HS-5 (cell line): Measurements from ENCODE around the gene NELL2.
"Not testable (repeated sequence)": the region's sequence is repeated elsewhere in the genome, so short reads cannot be mapped to it uniquely, and the experiment has no call there.

ENCODE experiments used
- DNase-seq: peaks from one replicate; pipeline ENCODE4 v3.0.0-alpha.2; 2012; ENCODE audit warnings: low read depth

The NELL2 gene

DNA sequence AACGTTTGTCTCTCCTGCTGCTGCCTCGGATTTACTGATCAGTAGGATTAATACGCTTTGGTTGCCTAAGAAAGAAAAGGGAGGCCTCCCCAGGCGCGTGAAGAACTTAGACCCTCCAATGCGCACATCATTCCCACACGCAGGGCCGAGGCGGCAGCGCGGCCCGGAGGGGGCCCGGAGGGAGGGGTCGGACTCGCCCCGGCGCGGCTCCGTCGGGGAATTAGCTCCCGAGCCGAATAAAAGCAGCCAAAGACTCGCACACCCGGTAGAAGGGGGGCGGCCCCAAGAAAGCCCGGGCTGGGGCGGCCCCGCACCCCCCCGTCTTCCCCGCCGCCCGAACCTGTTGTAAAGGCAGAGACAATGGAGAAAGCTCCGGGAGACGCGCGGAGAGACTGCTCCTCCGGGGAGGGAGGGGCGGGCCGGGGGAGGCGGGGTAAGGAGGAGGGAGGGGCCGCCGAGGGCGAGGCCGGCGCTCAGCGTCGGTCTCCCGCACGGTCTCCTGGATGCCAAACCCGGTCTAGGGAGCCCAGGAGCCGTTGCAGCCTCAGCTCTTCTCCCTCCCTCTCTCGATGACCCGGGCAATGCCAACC, at the start of gene NELL2:
Gene NELL2, minus strand, starts transcription at position 362 of the 590 bp plus-strand sequence. CDS start 446 bp downstream, outside the sequence.
- no peak for DNase-seq

DNA sequence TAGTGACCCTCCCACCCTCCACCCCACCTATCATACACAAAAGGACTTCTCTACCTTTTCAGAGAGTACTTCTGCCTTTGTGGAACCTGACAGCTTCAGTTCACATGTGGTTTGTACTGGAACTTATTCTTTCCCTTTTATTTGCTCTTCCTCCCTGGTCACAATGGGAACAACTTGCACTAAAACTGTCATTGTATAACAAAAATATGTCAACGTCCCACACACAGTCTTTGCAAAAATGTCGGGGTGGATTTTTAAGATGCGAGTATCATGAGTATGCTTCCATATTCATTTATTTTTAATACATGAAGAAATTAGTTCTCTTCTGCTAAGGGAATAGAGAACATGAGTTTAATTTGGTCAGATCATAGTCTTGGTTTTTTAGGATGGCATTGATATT, 45.6 kb upstream of the NELL2 start:
- no peak for DNase-seq

DNA sequence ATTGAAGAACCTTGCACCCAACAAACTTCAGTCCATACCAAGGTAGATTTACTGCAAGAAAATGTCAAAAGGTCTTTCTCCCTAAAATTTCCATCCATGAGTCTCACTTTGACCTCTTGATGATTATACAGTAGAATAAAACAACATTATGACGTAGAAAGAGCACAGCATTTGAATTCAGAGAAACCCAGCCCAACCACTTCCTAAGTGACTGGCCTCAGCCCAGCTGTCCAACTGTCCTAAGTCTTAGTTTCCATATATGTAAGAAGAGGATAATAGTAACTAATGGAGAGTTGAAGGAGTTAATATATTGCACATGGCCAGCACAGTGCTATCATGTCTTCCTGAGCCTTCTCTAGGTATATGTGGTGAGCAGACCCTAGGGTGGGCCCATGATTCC, 41.0 kb upstream of the NELL2 start:
- no peak for DNase-seq

DNA sequence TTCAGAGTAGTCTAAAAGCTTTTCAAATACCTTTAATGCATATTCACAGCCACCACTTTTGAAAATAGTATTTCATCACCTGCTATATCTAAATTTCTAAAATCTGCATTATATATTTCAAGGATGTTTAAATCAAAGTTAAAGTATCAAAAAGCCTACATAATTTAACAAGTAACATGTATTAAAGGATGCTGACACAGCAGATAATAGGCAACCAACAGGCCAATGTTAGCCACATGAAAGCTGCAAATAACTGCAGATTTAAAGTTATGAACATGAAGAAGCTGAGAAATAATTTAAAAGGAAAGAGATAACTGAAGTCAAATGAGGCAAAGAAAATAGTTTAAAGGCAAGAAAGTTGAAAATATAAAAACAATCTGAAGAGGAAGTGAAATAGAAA, 39.8 kb upstream of the NELL2 start:
- DNase-seq: no peak

DNA sequence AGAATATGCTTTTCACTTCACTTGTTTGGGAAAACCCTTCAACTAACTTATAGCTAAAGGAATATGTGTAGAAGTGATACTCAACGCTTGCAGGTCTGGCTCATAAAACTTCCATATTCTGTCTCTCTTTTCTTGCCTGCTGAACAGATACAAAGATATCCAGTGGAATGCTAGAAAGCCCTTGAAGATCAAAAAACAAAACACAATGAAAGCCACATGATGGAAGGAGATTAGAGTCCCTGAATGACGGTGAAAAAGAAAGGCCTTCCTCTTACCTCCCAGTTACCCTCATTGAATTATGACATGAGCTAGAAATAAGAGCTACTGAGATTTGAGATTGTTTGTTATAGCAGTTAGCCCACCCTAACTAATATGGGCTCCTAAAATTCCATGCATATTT, 28.2 kb upstream of the NELL2 start:
- DNase-seq: no peak

DNA sequence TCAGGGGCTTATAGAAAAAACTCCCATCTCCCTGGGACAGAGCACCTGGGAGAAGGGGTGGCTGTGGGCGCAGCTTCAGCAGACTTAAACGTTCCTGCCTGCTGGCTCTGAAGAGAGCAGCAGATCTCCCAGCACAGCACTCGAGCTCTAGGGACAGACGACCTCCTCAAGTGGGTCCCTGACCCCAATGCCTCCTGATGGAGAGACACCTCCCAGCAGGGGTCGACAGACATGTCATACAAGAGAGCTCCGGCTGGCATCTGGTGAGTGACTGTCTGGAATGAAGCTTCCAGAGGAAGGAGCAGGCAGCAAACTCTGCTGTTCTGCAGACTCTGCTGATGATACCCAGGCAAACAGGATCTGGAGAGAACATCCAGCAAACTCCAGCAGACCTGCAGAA, 22.0 kb upstream of the NELL2 start:
- not testable (repeated sequence) for DNase-seq

DNA sequence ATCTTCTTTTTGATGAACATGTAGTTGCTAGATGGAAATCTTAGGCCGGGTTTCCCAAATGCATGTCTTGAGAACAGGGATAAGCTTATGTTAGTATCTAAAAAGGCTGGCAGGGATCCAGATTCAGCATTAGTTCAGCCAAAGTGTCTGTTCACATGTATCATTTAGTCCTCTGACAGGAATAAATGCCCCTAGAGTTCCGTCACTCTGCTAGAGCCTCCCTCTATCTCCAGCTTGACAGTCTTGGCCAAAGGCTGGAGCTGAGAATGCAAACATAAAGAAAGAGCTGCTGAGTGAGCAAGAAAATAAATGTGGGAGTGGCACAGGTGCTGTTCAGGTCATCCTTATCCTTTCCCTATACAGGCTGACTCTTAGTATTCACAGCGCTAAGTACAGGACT, 13.8 kb upstream of the NELL2 start:
- DNase-seq: no peak

DNA sequence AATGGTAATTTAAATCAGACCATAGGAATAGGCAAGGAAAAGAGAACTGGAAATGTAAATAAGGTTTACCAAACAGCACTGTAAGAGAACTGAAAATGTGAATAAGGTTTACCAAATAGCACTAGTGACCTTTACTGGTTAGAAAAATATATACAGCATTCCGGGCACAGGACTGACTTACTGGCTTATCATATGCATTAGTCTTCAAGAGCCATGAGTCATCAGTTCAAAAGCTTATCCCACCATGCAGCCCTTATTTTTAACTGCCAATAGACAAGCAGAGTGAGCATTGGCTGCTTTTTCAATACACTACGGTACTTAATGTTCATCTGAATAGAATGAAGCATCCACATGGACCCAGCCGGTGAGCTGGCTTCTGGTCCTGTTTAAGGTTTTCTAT, 13.0 kb upstream of the NELL2 start:
- DNase-seq: no peak

DNA sequence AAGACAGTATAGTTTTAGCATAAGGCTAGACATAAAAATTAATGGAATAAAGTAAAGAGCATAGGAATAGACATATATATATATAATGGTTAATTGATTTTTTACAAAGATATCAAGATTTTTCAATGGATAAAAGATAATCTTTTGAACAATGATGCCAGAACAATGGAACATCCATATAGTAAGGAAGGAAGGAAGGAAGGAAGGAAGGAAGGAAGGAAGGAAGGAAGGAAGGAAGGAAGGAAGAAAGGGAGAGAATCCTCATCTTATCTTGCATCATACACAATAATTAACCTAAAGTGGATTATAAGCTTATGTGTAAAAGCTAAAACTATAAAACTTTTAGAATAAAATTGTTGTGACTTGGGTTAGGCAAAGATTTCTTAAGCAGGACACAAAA, 9.8 kb upstream of the NELL2 start:
- DNase-seq: no peak

DNA sequence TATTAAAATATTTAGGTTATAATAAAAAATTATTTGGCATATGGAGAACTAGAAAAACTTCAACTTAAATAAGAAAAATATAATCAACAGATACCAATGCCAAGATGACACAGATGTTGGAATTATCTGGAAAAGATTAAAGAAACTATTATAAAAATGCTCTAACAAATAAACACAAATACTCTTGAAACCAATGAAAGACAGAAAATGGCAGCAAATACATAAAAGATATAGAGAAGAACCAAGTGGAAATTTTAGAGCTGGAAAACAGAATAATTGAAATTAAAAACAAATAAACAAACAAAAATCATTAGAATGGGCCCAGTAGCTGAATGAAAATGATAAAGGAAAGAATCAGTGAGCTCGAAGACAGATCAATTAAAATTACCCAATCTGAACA, 5.1 kb upstream of the NELL2 start:
- DNase-seq: no peak

DNA sequence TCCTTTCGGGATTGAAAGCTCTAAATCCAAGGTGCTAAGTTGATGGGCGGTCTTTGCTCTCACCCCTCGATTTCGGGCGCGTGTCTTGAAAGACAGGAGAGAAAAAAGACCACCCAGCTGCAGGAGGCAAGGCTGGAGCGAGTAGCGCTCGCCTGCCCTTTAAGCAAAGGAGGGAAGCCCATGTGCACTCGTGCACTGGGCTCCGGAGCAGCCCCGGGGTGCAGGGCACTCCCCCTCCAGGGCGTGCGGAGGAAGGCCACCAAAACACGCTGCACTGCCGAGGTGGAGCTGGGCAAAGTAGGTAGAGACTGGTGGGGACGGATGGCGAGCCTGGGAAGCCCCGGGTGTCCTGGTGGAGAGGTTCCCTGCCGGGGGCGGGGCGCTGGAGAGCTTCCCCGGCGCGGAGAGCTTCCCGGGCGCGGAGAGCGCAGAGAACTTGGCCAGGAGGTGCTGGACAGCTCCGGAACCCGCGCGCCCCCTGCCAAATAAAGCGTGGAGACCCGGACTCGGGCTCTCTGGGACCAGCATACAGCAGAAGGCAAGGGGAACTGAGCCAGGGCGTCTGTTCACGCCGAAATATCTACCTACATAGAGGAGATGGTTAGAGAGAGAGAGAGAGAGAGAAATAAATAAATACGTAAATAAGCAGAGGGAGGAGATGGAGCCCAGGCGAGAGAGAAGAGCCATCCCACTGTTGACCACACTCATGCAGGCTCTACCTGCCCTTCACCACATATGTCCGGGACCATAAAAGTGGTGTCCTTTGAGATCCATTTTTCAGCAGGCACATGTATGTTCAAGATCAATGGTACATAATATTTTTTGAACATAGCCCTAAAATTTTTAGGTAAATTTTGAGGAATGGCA, 662 bp upstream of the NELL2 start:
- DNase-seq: no peak

DNA sequence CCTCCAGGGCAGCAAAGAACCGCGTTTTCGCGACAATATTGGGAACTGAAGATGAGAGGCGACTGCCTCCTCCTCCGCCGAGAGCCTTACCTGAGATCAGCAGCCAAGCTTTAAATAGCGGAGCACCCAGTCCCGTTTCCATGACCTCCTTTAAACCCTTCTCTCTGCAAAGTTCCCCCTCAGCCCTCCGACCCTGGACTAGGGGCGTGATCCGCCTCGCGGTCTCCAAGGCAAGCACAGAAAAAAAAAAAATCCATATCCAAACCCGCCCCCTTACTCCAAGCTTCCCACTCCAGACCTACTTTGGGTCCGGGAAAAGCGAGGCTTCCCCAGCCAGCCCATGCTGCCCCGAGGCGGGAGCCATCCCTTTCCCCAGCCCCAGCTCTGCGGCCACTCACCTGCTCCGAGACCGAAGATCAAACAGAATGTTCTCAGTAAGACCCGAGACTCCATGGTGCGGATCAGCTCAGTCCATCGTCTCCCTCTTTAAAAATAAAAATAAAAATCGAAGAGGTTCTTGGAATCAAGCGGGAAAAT, 630 bp downstream of the NELL2 start:
- no peak for DNase-seq

DNA sequence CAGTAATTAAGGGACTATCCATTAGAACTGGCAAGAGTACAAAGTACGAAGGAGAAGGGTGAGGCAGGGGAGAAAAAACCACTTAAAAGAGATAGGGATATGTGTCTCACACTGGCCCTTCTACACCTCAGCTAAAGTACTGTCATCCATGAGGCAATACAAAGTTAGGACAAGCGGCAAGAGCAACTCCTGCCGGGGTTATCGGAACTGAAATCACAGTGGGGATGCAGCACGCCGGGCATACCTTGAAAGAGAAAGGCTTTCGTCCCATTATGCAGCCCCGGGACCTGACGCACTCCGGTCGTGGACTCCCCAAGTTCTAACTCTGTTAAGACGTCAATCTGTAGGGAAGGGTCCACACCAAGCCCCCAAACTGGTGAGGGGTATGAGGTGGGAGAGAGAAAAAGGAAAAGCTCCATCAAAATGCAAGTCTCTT, 1.1 kb downstream of the NELL2 start:
- no peak for DNase-seq

DNA sequence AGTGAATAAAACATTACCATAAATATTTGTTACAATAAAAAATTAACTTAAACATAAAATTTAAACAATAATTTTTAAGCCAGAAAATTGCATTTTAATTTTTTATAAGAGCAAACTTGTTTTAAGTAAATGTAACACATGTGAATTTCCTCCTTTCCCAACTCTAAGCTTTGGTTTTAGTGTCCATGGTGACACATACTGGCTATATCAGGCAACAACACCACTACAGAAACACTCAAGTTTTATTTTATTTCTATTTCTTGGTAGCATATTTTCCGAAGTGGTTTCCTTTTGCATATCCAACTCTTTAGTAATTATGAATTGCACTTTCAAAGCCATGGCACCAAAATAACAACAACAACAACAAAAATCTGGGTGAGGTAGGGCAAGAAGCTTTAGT, 2.2 kb downstream of the NELL2 start:
- DNase-seq: no peak

DNA sequence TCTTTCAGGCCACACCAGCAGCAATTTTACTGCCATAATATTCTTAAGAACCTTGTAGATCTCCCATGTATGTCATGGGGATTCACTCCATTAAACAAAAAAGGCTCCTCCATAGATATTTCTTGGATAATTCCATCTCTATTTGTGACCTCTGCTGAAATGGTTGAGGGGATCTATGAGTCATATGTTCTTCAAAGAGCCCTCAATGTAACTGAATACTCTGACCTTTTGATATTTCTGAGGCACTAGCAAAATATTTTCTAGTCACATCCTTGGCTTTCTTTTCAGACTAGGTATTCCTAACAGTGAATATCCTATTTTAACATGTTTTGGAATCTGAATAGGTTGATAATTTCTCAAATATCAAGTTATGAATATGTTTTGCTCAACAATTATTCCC, 6.6 kb downstream of the NELL2 start:
- no peak for DNase-seq

DNA sequence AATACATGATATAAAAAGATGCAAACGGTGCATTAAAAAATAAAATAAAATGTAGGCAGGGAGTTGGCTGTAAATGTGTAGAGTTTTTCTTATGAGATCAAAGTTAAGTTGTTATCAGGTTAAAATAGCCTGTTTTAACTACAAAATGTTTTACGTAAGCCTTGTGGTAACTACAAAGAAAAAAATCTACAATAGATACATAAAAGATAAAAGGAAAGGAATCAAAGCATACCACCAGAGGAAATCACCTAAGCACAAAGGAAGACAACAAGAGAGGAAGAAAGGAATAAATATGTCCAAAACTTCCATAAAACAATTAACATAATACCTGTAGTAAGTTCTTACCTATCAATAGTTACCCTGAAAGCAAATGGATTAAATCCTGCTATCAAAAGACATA, 12.2 kb downstream of the NELL2 start:
- no peak for DNase-seq

DNA sequence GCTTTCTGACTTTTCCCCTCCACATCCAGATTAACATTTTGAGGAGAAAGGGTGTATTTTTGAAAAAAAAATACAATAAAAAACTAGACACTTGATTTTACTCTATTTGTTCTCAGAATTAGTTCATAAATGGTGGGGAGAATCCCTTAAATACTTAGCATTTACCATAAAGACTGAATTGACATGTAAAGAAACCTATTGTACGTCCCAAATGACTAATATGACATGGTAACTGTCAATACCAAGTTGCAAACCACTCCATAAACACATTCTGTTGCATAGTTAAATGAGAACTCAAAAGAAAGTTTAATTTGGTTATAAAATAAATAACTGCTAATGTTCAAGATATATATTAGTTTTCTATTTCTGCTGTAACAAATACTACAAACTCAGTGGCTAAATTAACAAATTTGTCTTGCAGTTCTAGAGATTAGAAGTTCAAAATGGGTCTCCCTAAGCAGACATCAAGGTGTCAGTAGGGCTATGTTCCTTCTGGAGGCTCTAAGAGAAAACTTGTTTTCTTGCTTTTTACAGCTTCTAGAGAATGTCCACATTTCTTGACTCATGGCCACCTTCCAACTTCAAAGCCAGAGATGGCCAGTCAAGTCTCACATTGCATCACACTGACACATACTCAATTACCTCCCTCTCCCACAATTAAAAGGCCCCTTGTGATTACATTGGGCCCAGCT, 16.0 kb downstream of the NELL2 start:
- DNase-seq: no peak

DNA sequence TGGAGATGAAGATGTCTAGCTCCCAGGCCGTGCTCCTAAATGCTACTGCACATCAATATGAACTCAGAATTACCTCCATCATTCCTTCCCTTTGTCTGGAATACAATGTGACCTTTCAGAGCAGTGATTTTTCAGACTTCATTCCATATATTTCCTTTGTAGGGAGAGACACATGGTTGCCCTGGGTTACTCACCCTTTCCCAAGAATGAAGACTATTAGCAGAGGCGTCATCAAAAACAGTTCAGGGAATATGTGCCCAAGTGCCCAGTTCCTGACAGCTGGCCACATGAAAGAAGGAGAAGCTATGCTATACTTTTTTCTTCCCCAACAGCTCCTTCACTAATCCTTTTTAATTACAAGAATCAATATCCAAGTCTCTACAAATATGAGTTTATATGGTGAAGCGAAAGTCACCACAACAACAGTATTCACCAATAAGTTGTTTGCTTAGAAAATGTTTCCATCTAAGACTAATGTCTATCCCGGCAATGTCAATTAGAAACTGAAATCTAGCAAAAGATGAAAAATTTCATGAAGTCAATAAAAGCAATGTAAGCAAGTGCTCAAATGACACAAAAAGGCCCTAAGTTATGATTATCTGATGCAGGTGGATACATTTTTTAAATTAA, 17.8 kb downstream of the NELL2 start:
- DNase-seq: no peak

DNA sequence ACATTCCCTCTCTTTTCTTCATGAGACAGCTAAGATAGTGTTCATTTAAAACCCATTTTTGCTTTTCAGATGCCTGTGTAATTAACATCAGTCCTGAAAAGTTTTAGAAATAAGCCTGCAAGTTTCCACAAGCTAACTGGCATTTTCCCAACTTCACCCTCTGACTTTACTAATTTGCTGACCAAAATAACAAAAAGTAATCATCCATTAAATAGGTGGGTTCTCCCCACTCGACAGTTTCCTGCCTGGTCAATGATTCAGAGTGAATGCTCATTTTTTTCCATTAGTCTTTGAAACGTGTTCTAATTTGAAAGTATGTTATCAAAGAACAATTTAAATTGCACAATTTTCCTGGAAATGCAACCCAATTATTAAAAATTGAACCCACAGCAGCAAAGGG, 23.6 kb downstream of the NELL2 start:
- DNase-seq: no peak

DNA sequence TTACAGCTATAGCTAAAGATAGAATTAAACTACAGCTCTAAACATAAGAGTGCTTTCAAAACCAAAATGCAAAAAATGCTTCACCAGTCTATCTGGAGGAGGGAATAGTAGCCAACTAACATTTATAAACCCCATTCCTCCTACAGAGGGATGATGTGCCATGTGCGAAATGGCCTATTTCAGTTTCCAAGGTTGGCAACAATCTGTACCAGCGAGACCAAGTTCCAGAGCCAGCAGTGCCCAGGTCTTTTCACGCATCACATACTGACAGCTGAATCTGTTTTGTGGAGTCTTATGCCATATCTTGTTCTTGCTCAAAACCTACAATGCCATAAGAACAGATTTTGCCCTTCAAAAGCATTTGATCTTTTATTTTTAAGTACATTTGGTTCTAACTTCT, 24.5 kb downstream of the NELL2 start:
- DNase-seq: no peak

DNA sequence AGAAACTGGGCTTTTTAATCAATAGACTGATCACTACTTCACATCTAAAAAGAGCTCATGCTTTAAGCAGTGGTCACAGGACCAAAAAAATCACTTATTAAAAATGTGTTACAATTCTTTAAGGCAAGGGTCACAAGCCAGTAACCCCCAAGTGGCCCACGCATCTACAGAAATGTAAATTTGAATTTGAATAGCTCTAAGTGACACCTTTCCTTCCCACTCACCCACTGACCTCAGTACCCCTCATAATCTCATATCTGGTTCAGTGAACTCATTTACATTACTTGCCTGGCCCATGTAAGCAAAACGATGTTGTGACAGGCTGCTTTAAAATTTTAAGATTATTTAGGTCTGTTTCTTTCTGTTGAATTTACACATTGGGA, 27.4 kb downstream of the NELL2 start:
- DNase-seq: no peak

DNA sequence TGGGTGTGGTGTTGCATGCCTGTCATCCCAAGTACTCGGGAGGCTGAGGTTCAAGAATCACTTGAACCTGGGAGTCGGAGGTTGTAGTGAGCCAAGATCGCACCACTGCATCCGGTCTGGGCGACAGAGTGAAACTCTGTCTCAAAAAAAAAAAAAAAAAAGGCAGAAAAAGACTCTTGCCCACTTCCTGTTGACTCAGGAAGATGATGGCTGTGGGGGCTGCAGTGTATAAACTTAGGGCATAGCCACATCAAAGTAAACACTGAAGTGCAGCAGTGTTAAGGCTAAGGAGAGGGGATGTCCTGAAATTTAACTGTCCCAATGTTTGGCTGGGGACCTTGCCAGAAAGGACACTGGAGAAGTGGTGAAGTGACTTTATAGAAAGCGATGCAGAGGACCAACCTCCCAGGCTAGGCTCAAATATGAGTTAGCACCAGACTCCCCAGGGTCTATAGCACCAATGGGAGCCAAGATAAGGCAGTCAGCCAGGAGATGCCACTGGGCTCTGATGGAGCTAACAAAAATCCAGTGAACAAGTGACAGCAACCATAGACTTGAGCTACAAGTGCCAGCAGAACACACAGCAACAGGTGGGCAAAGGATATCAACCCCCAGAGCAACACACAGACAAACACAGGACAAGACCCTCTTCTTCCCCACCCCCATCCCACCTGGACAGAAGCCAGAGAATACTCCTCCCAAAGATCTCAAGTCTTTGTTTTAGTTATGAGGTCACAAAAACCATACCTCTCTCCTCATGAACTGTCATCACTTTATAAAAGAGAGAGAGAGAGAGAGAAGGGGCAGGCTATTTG, 28.0 kb downstream of the NELL2 start:
- no peak for DNase-seq
